OCI-LY7 (cell line): ENCODE measurements around the gene STX16.

ENCODE experiments used
- EZH2phosphoT487 ChIP-seq: fragments of 200-600 bp; sonication (generic); IDR thresholded peaks from 2 replicates; pipeline ENCODE4 v1.6.1; 2018; ENCODE audit warnings: low read depth, borderline replicate concordance, mild to moderate bottlenecking, mixed run types, antibody characterized with exemption, low read length, moderate library complexity, mixed read lengths
- TF ChIP-seq, protein P1 (sequence below): fragments of 200-600 bp; sonication (generic); conservative IDR thresholded peaks from 2 replicates; pipeline ENCODE4 v1.5.1; 2014; ENCODE audit warnings: mild to moderate bottlenecking, antibody characterized with exemption, low read length, moderate library complexity, mixed read lengths

DNA sequence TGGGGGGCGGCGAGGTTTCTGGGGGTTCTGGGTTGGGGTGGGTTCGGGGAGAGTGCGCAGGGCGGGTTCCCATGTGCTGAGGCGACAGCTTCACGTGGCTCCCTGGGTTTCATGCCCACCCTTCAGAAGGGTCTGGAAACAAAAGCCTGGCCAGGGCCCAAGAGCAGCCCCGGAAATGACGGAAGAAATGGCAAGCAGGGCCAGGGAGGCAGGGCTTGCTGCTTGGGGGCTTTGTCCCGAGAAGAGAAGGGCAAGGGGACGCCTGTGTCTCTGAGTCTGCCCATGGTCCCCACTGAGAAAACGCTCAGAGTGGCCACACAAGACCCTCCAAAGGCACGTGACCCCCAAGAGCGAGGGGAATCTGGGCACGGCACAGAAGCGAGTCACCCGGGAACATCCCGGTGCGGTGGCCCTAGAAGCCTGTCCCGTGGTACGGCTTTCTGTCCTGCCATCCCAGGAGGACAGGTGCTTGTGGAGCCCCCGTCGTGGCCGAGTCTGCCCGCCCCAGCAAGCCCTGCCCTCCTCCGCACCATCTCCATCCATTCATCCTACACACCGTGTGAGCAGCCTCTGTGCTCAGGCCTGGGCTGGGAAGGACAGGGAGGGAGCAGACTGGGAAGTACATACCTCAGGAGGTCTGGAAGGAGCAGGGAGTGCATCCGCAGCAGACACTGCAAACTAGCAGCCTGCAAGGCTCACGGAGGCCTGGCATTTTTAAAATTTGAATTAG is 50.5 kb downstream of the STX16 start:
- TF ChIP-seq, protein P1, sequence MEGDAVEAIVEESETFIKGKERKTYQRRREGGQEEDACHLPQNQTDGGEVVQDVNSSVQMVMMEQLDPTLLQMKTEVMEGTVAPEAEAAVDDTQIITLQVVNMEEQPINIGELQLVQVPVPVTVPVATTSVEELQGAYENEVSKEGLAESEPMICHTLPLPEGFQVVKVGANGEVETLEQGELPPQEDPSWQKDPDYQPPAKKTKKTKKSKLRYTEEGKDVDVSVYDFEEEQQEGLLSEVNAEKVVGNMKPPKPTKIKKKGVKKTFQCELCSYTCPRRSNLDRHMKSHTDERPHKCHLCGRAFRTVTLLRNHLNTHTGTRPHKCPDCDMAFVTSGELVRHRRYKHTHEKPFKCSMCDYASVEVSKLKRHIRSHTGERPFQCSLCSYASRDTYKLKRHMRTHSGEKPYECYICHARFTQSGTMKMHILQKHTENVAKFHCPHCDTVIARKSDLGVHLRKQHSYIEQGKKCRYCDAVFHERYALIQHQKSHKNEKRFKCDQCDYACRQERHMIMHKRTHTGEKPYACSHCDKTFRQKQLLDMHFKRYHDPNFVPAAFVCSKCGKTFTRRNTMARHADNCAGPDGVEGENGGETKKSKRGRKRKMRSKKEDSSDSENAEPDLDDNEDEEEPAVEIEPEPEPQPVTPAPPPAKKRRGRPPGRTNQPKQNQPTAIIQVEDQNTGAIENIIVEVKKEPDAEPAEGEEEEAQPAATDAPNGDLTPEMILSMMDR: no peak
- TF ChIP-seq EZH2phosphoT487: no peak
